ENCODE results near the gene FANCD2. TPM values are rescaled to one million over a fixed set of nuclear protein-coding genes. Genes with fewer than 3 reads are reported as not detected.
"Not testable (repeated sequence)": the region's sequence is repeated elsewhere in the genome, so short reads cannot be mapped to it uniquely, and the experiment has no call there.

The FANCD2 gene
- 56.6 and 61.9 TPM in 2 replicates for total RNA-seq

DNA sequence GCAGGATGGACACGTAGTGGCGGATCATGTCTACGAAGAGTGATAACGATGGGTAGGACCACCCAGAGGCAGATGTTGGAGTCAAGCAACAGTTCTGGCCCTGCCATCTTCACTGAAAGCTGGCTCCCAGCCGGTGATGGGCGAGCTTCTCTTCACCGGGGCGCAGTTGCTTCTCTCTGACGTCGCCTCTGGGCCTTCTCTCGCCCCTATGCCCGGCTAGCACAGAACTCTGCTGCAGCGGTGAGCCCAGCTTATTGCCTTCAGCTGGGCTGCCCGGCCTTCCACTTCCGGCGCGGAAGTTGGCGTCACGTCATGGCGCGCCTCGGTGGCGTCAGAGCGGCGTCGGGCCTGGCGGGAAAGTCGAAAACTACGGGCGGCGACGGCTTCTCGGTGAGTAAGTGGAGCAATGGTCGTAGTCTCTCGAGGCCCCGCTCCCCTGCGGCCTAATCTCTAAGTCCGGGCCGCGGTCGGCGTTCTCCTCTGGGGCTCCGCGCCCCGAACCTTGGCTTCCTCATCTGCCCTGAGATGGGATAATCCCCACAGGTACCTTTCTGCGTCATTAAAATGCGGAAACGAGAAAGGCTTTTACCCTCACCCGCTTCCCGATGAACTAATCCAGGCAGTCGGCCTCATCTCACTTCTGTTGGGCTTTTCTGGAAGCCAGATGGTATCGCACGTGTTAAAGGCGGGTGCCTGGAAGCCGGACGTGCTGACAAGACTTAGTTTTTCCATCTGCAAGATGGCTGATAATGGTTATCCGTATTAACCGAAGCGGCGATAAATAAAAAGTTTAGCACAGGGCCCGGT, at the start of gene FANCD2:
FANCD2 (plus strand) TSS at position 354 of the 807 bp plus-strand sequence. CDS start 2,221 bp downstream, outside the sequence.
- intact Hi-C loops (cut with micrococcal nuclease), result loop anchor here (1.0 to 5.0 kb wide), 8 partner anchors 15 to 295 kb away; partner anchors contain the start of genes ARPC4, BRK1, EMC3 and JAGN1

DNA sequence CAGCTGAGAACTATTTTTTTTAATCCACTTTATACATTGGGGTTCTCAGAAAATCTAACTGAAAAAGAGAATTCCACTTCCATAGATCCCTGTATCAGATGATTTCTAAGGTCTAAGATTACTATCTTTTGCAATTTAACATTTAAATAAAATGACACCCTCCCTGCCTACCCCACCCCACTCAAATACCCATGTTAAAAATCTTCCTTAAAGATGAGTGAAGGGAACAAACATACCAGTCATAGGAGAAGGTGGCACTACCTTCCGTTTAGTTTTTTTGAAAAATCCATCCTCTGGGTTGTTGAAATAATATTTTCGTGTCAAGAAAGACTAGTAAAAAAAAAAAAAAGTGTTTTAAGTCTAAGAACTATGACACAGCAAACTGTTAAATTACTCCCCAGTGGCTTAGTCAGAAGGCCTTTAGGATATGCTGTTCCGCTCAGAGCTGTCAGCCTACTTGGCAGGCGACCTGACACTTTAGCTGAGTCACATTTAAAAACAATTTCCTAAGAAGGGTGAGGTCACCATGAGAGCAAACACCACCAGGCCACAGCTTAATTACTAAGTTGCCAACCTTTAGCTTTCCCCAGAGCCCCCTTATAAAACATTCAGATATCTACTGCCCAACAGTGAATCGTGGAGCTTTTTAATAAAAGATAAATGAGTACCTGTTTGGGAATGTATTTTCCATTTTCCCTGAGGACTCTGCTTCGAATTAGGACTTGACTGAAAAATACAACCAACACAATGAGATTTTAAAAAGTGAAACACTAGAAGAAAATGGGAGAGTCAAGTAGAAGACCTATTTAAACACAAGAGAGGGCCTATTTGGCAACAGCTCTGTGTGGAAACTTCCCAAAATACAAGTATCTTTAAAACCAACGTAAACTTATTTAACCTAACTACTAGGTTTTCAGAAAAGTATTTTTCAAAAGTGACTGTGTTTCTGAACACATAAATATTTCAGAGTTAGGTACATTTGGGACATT, 49.2 kb upstream of the FANCD2 start:
- intact Hi-C loops (cut with micrococcal nuclease), result no loop called here

DNA sequence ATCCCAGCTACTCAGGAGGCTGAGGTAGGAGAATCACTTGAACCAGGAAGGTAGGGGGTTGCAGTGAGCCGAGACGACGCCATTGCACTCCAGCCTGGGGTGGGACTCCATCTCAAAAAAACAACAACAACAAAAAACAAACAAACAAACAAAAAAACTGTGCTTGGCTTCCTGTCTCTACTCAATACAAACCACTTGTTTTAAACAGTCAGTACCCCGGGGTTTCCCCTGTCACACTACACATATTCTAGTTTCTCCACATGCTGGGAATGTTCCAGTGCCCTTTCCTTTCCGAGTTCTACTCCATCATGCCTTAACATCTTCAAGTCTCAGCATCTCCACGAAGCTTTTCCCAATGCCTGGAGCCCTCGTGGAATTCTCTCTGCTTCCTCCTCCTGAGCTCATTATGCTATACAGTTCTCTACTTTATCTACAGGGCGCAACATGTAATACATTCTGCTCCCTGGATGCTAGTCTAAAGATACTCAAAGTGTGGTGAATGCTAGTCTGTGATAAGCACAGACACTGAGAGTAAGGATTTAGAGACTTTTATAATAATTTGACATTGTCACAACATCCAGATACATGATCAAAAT, 47.4 kb upstream of the FANCD2 start:
- intact Hi-C loops (cut with micrococcal nuclease), result no loop called here

DNA sequence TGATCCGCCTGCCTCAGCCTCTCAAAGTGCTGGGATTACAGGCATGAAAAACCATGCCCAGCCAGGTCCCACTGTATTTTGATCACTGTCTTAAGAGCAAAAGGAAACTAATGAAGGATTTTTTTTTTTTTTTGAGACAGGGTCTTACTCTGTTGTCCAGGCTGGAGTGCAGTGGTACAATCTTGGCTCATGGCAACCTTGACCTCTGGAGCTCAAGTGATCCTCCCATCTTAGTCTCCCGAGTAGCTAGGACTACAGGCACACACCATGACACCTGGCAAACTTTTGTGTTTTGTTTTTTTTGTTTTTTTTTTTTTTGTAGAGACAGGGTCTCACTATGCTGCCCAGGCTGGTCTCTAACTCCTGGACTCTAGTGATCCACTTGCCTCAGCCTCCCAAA, 46.0 kb upstream of the FANCD2 start:
- intact Hi-C loops (cut with micrococcal nuclease), result loop anchor here (10.0 kb wide), 1 partner anchor 265 kb away; the partner anchor contains the start of gene TATDN2

DNA sequence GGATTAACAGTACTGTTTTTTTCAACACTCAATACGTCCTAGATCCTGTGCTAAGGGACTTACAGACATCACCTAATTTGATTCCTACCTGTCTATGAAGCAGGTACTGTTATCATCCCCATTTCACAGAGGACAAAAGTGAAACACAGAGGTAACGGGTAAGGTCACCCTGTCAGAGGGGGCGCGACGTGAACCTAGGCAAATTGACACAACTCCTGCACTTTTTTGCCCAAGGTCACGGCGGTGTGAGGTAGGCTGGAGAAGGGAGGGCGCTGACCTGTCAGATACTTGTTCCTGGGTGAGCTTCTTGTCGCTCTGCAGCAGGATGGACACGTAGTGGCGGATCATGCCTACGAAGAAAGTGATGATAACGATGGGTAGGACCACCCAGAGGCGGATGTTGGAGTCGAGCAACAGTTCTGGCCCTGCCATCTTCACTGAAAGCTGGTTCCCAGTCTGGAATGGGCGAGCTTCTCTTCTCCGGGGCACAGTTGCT, 40.0 kb upstream of the FANCD2 start:
- intact Hi-C loops (cut with micrococcal nuclease), result loop anchor here (1.0 to 10.0 kb wide), 9 partner anchors 23 to 589 kb away; partner anchors contain the start of genes BRK1, BRPF1, FANCD2 and JAGN1

DNA sequence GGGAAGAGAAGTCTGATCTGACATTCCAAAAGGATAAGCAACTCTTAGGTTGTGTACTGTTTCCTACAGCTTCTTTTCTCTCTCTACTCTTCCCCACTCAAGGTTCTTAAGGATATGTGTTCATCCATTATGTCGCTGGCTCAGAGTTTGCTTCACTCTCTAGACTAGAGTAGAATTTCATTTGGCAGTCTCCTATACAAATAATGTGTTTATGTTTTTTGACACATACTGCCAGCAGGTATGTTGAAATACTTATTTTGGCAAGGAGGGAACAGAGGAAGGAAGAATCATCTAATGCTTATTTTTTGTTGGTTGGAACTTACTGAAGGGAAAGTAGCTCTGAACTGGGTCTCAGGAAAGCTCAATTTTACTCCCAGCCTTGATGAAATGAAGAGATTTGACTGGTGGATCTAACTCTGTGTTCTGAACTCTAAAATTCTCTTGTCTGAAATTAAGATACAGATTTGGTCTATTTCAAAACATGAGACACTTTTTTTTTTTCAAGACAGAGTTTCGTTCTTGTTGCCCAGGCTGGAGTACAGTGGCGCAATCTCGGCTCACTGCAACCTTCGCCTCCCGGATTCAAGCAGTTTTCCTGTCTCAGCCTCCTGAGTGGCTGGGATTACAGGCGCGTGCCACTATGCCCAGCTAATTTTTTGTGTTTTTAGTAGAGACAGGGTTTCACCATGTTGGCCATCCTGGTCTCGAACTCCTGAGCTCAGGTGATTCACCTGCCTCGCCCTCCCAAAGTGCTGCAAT, 32.0 kb upstream of the FANCD2 start:
- intact Hi-C loops (cut with micrococcal nuclease), result no loop called here

DNA sequence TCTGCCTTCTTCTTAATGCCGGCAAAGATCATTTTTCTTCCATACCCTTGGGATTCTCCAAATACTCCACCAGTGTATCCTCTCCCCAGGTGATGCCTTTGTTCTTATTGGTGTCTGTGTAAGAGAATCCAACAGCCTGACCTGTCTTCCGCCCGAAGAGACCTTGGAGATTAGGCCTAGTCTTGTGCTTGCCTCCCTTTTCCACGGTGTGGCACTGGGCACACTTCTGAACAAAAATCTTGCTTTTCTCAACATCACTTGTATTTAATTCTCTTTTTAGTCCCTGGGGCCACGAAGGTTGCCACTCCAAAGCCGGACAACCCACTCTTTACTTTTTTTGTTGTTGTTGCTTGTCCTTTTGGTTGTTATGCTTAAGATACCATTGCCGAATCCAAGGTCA, 25.6 kb upstream of the FANCD2 start:
- intact Hi-C loops (cut with micrococcal nuclease), result no loop called here

DNA sequence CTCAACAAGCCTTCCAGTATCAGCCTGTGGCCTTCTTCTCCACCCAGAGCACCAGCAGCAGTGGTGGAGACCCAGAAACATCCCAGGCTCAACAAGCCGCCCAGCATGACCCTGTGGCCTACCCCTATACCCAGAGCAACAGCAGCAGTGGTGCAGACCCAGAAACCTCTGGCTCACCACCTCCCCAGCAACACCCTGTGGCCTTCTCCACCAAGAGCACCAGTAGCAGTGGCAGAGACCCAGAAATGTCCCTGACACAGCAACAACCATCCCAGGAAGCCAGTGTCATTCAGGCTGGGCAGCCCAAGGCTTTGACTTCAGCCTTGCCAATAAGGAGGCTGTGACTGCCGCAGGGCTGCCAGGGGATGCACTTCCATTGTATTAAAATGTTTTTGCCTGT, 23.3 kb upstream of the FANCD2 start:
- intact Hi-C loops (cut with micrococcal nuclease), result no loop called here

DNA sequence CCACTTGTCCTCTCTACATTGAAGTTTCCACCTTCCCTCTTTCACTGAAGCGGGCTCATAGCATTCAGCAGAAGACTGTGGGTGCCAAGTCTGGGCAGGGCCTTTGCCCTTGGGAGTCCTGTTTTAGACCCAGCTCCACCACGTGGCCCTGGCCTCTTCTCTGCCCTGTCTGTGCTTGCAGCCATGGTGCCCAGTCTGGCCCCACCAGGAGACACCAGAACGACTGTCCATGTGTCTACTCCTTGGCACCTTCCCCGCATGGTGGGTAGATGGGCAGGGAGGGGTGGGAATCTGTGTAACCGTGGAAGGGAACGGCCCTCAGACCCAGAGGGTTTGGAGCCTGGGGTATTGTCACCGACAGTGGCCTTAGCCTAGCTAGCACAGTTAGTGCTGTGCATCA, 21.7 kb upstream of the FANCD2 start:
- intact Hi-C loops (cut with micrococcal nuclease), result no loop called here

DNA sequence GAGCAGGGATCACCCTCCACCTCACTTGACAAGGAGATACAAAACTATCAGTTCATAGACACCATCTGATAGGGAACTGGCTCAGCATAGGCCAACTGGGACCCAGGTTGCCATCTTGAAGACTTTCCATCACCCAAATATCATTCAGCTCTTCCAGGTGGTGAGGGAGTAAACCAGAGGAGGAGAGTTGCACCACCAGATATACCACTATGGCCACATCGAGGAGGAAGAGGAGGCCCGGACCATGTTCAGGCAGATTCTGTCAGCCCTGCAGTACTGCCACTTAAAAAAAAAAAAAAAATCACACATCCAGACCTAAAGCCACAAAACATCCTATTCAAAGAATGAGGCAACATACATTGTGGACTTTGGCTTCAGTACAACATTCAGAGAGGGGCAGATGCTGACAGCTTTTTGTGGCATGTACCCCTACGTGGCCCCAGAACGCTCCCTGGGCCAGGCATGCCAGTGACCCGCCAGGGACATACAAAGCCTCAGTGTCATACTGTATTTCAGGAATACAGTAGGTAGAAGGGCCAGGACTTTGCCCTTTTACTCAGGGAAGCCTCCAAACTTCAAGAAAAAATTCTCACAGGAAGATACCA, 21.2 kb upstream of the FANCD2 start:
- intact Hi-C loops (cut with micrococcal nuclease), result no loop called here

DNA sequence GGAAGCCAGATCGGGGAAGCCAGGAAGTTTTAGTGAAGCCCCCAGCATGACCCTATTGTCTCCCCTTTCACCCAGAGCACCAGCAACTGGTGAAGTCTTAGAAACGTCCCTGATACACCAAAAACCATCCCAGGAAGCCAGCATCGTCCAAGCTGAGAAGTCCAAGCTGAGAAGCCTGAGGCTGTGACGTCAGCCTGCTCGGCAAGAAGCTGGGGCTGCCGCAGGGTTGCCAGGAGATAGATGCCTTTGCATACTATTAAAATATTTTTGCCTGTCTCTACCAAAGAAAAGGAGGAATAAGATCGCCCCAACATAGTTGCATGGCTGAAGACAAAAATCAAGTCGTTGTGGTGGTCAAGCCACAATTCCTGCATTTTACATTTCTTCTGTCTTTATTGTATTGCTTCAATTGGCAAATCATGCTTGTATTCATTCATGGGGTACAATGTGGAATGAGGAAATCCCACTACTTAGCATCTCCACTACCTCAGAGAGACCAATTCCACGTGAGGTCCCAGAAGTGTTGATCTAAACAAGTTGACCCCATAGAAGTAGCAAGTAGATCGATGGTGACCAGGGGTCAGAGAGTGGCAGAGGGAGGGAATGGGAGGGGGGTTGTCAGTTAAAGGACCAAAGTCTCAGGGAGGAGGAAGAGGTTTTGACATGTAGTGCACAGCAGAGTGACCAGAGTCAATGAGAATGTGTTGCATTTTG, 20.0 kb upstream of the FANCD2 start:
- intact Hi-C loops (cut with micrococcal nuclease), result no loop called here

DNA sequence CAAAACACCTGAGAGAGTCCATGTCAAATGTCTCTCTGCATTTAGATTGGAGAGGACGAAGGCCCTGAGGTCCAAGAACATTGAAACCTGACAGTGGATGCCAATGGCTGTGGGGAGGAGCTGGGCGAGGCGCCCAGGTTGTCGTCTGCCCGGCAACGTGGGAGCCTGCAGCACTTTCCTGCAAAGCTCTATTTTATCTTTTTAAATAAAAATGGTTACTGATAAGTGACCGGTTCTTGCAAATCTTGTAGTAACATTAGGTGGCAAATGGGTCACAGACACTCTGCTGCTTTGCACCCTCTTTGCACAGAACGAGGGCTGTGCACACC, 19.5 kb upstream of the FANCD2 start:
- intact Hi-C loops (cut with micrococcal nuclease), result no loop called here

DNA sequence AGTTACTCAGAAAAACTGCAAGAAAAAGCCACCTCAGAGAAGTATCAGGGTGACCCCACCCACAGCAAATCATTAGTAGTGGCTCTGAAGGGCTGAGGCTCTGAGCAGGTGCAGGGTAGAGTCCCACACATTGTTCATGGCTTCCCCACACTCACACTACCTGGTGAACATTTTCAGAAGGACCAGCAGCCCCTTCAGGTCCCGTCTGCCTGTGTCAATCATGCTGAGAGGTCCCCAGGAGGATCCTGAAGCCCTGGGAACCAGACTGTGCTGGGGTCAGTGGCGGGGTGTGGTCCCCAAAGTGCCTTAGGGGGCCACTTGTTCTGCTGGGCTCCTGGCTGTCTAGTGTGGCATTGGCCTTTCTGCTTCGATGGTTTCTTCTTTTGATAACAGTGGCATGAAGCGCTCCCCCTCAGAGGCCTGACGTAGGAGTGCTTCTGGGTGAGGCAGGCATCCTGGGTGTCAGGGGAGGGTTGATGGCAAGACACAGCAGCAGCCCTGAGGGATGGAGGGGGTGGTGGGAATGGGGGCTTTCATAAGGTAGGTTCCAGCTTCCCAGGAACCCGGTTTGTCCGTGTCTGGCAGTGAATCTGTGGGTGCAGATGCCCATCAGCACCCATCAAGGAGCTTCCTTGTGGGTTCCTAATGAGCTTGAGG, 19.0 kb upstream of the FANCD2 start:
- intact Hi-C loops (cut with micrococcal nuclease), result no loop called here

DNA sequence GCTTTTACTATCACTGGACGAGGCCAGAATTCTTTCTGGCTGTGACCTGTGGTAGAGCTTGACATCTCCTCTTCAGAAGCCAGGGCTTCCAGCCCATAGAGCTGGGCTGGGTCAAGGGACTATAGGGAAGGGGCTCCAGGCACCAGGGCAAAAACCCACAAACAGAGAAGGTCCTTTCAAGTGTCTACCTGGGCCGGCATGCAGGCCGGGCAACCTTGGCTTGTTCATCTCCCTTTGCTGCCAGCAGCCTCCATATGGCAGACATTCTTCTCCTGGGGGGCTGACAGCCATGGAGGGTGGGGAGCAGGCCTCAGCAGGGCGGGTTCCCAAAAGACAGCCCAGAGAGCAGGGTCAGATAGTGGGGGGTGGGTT, 18.0 kb upstream of the FANCD2 start:
- intact Hi-C loops (cut with micrococcal nuclease), result not testable (repeated sequence)

DNA sequence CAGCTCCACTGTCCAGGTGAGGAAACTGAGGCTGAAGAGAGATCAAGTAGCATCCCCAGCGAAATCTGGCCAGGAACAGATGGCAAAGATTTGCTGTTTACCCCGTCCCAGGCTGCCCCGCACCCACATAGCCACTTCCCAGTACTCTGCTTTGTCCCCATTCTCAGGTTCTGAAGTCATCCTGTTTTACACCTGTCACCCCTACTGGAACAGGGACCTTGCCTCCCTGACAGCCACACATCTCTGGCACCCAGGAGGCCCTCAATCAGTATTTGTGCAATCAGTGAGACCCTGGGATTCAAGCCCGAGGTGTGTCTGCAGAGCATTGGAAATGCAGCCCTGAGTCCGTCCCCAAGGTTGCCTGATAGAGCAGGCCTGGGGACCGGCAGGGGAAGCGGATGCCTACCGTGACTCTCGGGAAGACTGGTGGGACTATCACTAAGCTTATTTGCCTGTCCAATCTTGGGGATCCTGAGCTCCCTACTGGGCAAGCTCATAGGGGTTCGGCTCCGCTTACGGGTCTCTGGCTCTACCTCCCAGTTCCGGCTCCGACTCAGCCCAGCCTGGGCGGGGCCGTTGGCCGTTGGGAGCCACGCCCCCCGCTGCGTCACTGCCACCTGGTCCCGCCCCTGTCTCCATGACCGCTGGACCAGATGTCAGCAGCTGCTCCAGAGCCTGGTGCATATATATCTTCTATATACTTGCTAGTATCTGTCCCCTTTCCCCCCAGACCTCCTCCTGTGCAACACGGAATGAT, 17.5 kb upstream of the FANCD2 start:
- intact Hi-C loops (cut with micrococcal nuclease), result loop anchor here (1.0 kb wide), 1 partner anchor 22 kb away; the partner anchor contains the start of gene EMC3

DNA sequence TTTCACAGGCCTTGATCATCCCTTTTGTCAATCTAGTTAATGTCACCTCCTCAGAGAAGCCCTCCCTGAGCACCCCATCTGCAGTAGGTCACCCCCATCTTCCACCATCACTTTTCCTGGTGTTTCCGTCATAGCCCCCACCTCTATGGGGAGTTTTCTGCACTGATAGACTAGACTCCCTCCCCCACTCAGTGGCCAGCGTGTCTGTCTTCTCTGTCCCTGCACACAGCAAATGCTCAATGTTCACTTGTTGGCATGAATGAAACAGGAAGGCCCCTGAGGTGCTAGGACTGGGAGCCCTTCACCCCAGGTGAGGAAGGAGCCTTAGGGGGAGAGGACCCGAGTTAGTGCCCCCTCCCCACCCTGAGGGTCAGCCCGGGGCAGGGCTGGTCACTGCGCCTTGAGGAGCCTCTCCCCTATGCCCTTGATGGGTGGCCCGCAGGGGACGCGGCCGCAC, 15.8 kb upstream of the FANCD2 start:
- intact Hi-C loops (cut with micrococcal nuclease), result loop anchor here (5.0 kb wide), 2 partner anchors 78 to 312 kb away; partner anchors contain the start of genes CRELD1 and SEC13

DNA sequence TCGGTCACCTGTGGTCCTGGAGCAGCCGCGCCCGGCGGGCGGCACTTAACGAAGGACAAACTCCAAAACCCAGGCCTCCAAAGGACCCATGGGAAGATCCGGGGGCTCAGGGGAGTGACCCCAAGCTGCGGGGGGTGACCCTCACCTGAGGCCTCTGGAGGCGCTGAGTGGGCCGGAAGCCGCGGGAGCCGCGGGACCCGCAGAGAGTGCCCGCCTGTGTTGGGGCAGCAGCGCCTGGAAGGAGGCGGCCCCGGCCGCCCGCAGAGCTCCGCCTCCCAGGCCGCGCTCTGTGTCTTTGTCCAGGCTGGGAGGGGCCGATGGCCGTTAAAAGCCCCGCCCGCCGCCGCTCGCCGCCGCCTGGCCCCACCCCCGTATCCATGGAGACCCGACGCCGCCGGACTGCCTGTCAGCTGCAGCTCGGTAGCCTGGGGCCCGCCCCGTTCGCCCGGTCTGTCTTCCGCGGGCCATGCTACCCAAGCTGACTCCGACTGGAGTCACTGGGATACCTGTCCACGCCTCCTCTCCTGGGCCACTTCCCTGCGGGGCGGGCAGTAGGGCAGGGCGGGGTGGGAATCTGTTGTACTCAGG, 15.3 kb upstream of the FANCD2 start:
- intact Hi-C loops (cut with micrococcal nuclease), result loop anchor here (1.0 to 5.0 kb wide), 4 partner anchors 15 to 311 kb away; partner anchors contain the start of genes CRELD1, FANCD2, SEC13 and TATDN2

All from T-helper 2 cell treated with Interferon-gamma antibody and Interleukin-4, amounts not matched to agents 100 ng/mL and 5 ng/mL, for 36 hours (primary cell).